Erythroblast (primary cell): ENCODE measurements around the gene FXYD3.

Source experiments
- GATA1 ChIP-seq: IDR thresholded peaks from 2 replicates; pipeline ENCODE4 v1.6.1; 2011; ENCODE audit warnings: low read depth, mild to moderate bottlenecking, control low read depth, low read length, moderate library complexity
- POLR2A ChIP-seq: IDR thresholded peaks from 2 replicates; pipeline ENCODE4 v1.6.1; 2011; ENCODE audit warnings: mild to moderate bottlenecking, low read length

DNA sequence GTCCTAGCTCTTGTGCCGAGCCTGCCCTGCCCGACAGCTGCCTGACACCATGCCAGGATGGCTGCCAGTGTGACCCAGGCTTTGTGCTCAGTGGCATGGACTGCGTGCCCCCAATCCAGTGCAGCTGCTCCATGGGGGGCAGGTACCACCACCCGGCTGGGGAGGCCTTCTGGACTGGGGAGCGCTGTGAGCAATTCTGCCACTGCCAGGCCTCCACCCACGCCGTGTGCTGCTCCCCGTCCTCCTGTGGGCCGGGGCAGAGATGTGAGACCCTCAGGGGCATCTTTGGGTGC, 9.4 kb upstream of the FXYD3 start:
- no peak for TF ChIP-seq POLR2A
- TF ChIP-seq GATA1: no peak
